ENCODE results near the gene FAM13A. TPM values are rescaled to one million over a fixed set of nuclear protein-coding genes. Genes with fewer than 3 reads are reported as not detected.
"Not testable (repeated sequence)": the region's sequence is repeated elsewhere in the genome, so short reads cannot be mapped to it uniquely, and the experiment has no call there.

FAM13A gene
- total and polyA plus RNA-seq, 2 of the 13 experiments (the other 11 are each of a cell fraction or from before 2014, with no cell fraction given) = 1.2 to 36.2 TPM

- H2AFZ ChIP-seq (ENCODE audit: low read length) = no peak overlapping the region
- H3K9me3 ChIP-seq (ENCODE audit: low read length) = no peaks in the 10 kb centered on the region
- ATAC-seq (no peak), FAIRE-seq (no peak), DNase-seq (ENCODE audit: low spot score) (no peak)
- ChIA-PET CTCF (ENCODE audit: low intra/inter-chr PET ratio, low total read pairs) (no interaction called here), POLR2A (no interaction called here)
- no peak overlapping the region for H3K4me3 ChIP-seq (replicated peaks in 1 of 3; ENCODE audit: insufficient read depth in 1 of 3, low read depth in 2 of 3, low read length in 3 of 3)
- H3K9ac ChIP-seq (ENCODE audit: insufficient read depth, low read depth, low read length) = no peak overlapping the region
- BruUV-seq (replicated peaks) = no TSS peak
- intact Hi-C loops (cut with micrococcal nuclease; ENCODE audit: unreplicated experiment) (no loop called here), in situ Hi-C loops (cut with HindIII; ENCODE audit: extremely low pct_ligation_motif_present, low pct_unique_long_range_greater_than_20kb) (no loop called here)
- no peak overlapping the region for H3K4me2 ChIP-seq (ENCODE audit: low read depth, low read length)
- 6% methylated on average over 1 of the region's 1 CpG for WGBS (ENCODE audit: low lambda C conversion rate)
- no peaks in the 10 kb centered on the region for H4K20me1 ChIP-seq (ENCODE audit: insufficient read depth, low read length)
- no peak overlapping the region for H3K27ac ChIP-seq (ENCODE audit: extremely low read length, insufficient read depth, low read length)
- H3K36me3 ChIP-seq (replicated peaks in 1 of 2; ENCODE audit: control insufficient read depth in 1 of 2, insufficient read depth in 2 of 2, low read length in 2 of 2) = no peaks in the 10 kb centered on the region
- TF ChIP-seq ARID3A (IDR thresholded peaks at IDR 0.05; ENCODE audit: low read depth, low read length) (no peak), ZNF878 (CRISPR knock-in tag; IDR thresholded peaks at IDR 0.05) (no peak), KDM1A (CRISPR knock-in tag; IDR thresholded peaks at IDR 0.05) (no peak), ZNF468 (CRISPR knock-in tag; IDR thresholded peaks at IDR 0.05) (no peak), ZNF629 (CRISPR knock-in tag; conservative IDR thresholded peaks at IDR 0.05) (no peak), RFXAP (CRISPR knock-in tag; IDR thresholded peaks at IDR 0.05; ENCODE audit: borderline replicate concordance) (no peak), KLF16 (CRISPR knock-in tag; IDR thresholded peaks at IDR 0.05) (no peak)
- peaks cover 13% of the 10 kb centered on the region for H3K4me1 ChIP-seq (ENCODE audit: insufficient read depth, low read length)
- no peaks in the 10 kb centered on the region for H3K27me3 ChIP-seq (ENCODE audit: control insufficient read depth in 1 of 2, insufficient read depth in 2 of 2, low read length in 2 of 2)
- no peaks in the 10 kb centered on the region for H3K79me2 ChIP-seq (ENCODE audit: insufficient read depth, low read length)
These were observed 165.3 kb downstream of the FAM13A start for GRCh38 chr4:88891636-88892035.

DNA sequence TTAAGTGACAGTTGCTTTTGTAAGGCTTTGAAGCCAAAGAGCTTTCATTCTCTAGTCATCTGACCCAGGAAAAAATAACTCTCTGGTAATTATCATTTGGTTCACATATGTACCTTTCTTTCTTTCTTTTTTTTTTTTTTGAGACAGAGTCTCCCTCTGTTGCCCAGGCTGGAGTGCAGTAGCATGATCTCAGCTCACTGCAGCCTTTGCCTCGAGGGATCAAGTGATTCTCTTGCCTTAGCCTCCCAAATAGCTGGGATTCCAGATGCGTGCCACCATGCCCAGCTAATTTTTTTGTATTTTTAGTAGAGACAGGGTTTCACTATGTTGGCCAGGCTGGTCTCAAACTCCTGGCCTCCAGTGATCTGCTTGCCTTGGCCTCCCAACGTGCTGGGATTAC, 169.6 kb downstream of the FAM13A start:
- H3K4me2 ChIP-seq (ENCODE audit: low read depth, low read length); DNase-seq (ENCODE audit: low spot score); BruUV-seq (replicated peaks); CTCF ChIA-PET (ENCODE audit: low intra/inter-chr PET ratio, low total read pairs); H3K27ac ChIP-seq (ENCODE audit: extremely low read length, insufficient read depth, low read length); H2AFZ ChIP-seq (ENCODE audit: low read length); ATAC-seq; FAIRE-seq; H3K9ac ChIP-seq (ENCODE audit: insufficient read depth, low read depth, low read length); H3K79me2 ChIP-seq (ENCODE audit: insufficient read depth, low read length); in situ Hi-C loops (cut with HindIII; ENCODE audit: extremely low pct_ligation_motif_present, low pct_unique_long_range_greater_than_20kb); H3K27me3 ChIP-seq (ENCODE audit: control insufficient read depth in 1 of 2, insufficient read depth in 2 of 2, low read length in 2 of 2); H3K4me3 ChIP-seq (replicated peaks in 1 of 3; ENCODE audit: insufficient read depth in 1 of 3, low read depth in 2 of 3, low read length in 3 of 3); H3K36me3 ChIP-seq (replicated peaks in 1 of 2; ENCODE audit: control insufficient read depth in 1 of 2, insufficient read depth in 2 of 2, low read length in 2 of 2); POLR2A ChIA-PET; H3K9me3 ChIP-seq (ENCODE audit: low read length); H4K20me1 ChIP-seq (ENCODE audit: insufficient read depth, low read length): not testable (repeated sequence)
- intact Hi-C loops (cut with micrococcal nuclease; ENCODE audit: unreplicated experiment) = loop anchor here (2.0 kb wide), 1 partner anchor 69 kb away; no protein-coding TSS in a partner anchor
- WGBS (ENCODE audit: low lambda C conversion rate) = 43% methylated on average over 3 of the region's 3 CpGs
- H3K4me1 ChIP-seq (ENCODE audit: insufficient read depth, low read length) = peaks cover 13% of the 10 kb centered on the region
